ENCODE data around the gene ELMO1.

ELMO1 gene

GRCh38 chr7:37076668-37077067 is 372.0 kb downstream of the ELMO1 start:
- no peak for DNase-seq

DNA sequence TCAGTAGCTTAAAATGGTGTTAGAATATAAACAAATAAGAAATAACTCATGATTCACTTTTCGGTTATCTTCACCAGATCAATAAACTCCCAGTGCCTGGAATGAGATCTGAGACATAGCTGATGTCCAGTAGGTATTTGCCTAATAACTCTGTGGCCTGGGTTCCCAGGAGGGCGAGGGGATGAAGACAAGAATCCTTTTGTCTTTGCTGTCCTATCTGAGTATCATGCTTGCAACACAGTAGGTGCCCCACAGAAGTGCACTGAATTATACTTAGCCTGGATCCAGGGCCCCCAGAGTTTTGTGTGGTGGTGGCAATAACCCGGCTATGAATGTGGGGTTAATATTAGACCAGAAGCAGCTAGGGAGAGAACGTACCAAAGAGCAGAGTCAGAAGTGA is 374.3 kb downstream of the ELMO1 start:
- DNase-seq, result no peak

- no peak for DNase-seq
Measured at GRCh38 chr7:37071124-37071523, 377.5 kb downstream of the ELMO1 start.

GRCh38 chr7:37070471-37070870 is 378.2 kb downstream of the ELMO1 start:
- DNase-seq, result no peak

GRCh38 chr7:37070031-37070430 is 378.6 kb downstream of the ELMO1 start:
- DNase-seq, result no peak

- DNase-seq, result no peak
Measured at GRCh38 chr7:37069336-37069735, 379.3 kb downstream of the ELMO1 start.

DNA sequence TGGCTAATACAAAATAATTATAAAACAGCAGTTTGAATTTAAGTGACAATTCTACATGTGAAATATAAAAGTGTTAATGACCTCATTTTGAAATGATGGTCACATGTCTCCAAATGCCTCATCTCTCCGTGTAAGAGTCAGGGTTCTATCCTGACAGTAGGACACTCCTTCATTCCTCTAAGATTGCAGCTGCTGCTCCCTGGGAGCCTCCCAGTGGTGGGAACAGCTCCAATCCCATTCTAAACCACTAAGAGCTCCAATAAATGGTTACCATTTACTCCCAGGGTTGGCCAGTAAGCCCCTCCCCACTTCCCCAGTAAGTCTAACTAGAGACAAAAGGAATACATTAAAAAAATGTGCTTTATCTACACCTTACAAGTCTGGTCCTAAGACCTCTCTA is 379.8 kb downstream of the ELMO1 start:
- no peak for DNase-seq

DNA sequence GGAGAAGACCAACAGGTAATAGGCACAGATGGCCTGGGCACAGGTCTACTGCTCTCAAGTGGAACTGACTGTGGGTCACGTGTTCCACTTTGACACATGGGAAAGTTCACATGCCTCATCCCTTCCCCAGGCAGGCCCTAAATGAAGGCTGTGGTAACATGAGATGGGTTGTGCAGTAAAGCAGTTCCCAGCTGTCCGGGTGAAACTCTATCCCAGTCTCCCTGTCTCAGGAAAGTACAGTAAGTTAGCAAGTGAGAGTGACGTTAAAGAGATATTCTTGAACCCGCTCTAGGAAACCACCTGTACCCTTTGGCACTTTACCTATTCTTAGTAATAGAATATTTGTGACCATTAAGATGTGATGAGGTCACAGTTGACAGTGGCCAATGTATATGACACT is 380.6 kb downstream of the ELMO1 start:
- no peak for DNase-seq

DNA sequence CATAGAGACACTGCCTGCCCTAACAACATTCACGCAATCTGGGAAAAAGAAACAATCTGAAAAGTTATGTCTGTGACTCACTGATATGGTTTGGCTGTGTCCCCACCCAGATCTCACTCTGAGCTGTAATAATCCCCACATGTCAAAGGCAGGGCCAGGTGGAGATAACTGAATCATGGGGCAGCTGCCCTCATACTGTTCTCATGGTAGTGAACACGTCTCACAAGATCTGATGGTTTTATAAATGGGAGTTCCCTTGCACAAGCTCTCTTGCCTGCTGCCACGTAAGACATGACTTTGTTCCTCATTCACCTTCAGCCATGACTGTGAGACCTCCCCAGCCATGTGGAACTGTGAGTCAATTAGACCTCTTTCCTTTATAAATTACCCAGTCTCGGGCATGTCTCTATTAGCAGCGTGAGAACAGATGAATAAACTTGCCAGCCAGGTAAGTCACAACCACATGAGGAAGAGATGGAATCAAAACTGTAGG is 382.8 kb downstream of the ELMO1 start:
- no peak for DNase-seq

DNA sequence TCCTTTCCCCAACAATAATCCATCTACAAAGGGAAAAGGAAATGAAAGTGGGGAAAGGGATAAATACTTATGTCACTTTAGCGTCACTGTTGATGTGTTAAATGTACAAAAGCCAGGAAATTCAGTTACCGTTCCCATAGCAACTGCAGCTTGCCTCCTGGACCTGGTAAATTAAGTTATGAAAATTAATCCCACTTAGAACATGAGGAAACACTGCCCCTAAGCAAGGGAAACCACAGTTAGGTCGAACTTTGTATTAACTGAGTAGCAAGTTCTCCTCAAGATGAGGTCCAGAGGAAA is 386.2 kb downstream of the ELMO1 start:
- no peak for DNase-seq

DNA sequence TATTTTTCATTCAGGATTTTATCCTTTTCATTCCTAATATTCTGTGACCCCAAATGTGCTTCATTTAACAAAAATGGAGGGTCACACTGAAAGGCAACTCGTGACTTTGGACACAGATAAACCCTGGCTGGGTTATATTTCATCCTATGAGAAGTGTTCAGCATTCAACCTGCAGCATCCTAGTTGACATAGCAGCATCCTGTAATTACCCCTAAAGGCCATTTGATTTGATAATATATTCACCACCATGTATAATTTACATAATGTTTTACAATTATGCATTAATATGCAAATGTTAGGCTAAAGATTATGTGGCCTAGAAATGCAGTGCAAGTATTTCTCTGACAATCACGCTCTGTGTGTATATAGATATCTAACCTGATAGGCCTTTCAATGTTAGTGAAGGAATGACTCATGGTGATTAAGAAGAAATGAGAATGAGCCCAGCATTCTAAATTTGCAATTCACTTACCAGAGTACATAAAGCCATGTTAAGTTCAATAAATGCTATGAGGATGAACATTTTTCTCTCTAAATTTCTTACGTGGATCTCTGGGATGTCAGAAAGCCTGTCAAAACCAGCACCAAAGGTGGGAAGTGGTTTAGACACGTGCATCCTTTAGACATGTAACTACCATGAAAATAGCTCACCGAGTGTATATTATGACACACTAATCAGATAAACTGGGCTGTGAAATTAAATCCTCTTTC is 386.7 kb downstream of the ELMO1 start:
- DNase-seq, result no peak

GRCh38 chr7:37056234-37056912 is 392.3 kb downstream of the ELMO1 start:
- no peak for DNase-seq

DNA sequence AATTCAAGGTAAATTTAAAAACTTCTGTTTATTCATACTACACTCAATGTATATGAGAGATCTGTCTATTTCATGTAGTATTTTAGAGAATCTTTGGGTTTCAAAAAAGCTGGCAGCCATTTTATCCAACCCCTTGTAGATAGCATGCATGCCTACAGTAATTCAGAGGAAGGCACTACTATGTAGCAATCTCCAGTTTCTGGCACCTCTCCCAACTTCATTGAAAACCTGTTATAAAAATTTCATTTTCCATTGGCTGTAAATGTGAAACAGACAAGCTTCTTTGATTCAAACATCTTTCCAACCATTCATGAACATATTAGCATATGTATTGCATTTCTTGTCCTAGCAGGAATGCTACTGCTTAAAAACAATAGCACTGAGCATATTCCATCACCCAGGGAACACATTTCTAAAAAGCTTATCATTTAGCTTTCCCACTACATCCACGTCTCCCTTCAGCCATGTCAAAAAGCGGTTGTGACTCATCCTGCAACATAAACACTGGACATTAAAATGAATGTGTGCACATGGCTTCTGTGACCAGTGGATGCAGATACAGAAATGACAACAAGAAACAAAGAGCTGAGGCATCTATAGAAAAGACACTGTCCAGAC is 393.9 kb downstream of the ELMO1 start:
- DNase-seq, result no peak

DNA sequence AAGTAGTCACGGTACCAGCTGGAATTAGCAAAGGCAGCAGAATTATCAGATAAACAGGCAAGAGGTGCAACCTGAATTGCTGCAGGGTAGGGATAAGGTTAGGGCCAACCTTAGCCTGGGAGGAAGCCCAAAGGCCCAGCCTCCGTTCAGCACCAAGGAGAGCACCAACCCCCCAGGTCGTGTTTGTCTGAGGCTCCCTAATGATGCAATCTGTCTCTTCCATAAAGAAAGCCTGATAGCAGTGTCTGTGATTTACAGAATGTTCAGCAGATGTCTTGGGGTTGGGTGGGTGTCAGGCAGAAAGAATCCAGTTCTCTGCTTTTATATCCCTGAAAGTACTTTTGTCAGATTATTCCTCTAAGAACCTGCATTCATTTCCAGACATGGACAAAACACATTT is 396.0 kb downstream of the ELMO1 start:
- no peak for DNase-seq

GRCh38 chr7:37050801-37051200 is 397.9 kb downstream of the ELMO1 start:
- DNase-seq, result no peak

DNA sequence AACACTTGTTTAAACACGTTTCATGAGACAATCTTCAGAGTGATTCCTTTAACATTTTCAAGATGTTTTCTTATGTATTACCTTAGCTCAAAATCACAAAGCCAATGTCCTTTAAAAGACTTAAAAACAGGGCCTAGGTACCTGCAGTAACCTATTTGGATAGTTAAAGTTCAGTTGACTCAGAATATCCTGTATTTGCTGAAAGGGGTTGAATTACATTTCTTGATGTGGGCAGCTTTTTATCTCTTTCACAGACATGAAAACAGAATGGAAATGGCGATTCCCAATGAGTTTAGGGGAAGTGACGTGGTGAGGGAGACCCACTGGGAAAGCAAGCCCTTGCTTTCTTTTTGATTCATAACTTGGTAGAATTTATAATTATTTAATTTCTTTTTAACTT is 400.0 kb downstream of the ELMO1 start:
- DNase-seq, result peak in 1 of 2 experiments; percentile 15

GRCh38 chr7:37047260-37047659 is 401.4 kb downstream of the ELMO1 start:
- DNase-seq, result peak; percentile 61 to 73

DNA sequence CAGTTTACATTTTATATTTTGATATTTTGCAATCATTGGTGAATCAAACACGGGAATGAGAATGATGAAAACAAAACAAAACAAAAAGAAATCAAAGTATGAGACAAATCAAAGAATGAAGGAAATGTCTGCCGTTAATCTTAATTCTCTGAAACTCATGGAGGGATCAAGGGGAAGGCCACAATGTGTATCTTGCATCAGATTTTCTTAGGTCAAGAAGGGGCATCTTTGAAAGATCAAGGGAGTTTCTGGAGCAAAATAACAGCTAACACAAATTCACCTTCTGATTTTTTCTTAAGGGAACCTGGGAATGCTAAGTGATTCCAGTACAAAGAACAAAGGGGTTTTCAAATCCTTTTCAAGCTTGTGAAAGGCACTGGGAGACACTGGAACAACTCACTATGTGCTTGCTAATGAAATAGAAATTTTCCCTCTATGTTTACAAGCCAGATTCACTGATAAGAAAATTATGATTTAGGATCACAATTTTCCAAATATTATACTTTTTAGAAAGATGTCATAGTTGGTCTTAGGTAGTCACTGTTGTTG is 402.1 kb downstream of the ELMO1 start:
- no peak for DNase-seq

DNA sequence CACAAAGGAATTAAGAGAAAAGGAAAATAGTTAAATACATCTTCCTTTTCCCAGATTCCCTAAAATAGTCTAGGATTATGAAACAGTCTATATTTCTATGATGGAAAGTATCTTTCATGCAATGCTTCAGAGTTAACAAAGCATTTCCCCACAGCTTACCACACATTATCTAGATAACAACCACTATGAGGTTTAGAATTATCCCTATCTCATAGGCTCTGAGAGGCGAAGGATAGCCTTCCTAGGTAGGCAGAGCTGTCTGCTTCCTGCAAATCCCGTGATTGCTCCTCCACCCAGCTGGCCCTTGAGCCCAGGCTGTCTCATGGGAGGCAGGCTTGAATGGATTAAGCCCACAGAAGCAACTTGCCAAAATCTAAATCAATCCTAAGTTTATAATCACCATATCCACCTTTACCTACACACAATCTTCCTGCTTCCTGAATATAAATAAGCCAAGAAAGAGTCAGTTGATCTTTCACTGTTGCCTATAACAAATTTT is 402.9 kb downstream of the ELMO1 start:
- DNase-seq, result no peak

DNA sequence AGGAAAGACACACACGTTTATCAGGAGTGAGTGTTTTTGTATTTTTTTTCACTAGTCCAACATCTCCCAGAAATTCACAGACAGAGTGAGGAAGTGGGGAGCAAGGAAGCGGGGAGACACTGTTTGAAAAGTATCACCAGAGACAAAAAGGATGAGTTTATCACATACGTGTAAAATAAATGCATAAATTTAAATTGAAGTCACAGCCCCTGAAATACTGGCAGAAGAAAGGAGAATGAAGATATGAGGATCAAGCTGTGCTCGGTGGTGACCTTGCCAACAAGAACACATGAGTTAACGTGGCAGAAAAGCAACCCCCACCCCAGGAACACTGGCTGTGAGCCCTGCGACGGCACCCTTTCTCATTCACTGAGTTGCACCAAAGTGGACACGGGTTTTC is 407.2 kb downstream of the ELMO1 start:
- DNase-seq, result no peak

DNA sequence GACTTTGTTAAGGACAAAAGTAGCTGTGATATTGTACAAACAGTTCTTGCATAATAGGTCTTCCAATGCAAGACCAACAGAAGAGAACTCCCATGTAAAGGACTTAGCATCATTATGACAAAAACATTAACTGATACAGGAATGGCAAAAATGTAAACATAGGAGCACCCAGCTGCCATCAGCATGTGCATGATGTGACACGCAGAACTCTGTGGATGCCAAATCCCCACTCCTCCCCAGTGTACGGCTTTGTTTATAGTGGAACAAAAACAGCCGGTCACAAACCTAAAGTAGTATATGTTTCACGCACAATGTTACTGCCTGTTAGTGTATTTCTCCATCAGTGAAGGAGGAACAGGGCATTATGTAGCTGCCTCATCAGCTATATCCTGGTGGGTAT is 408.3 kb downstream of the ELMO1 start:
- DNase-seq, result peak in 1 of 2 experiments; percentile 84

- peak in 1 of 2 experiments; percentile 37 for DNase-seq
Measured at GRCh38 chr7:37039131-37039749, 409.4 kb downstream of the ELMO1 start.

GRCh38 chr7:37038706-37039105 is 410.0 kb downstream of the ELMO1 start:
- DNase-seq, result no peak
